ENCODE data around the gene MTFR2. TPM values are rescaled to one million over a fixed set of nuclear protein-coding genes. Genes with fewer than 3 reads are reported as not detected.
A peak's percentile ranks its signal among the peaks of the same experiment; 100 is the strongest.

The MTFR2 gene
- total RNA-seq, 1 donor from 2014 or later: 2.0 TPM

- TF ChIP-seq, protein P1, sequence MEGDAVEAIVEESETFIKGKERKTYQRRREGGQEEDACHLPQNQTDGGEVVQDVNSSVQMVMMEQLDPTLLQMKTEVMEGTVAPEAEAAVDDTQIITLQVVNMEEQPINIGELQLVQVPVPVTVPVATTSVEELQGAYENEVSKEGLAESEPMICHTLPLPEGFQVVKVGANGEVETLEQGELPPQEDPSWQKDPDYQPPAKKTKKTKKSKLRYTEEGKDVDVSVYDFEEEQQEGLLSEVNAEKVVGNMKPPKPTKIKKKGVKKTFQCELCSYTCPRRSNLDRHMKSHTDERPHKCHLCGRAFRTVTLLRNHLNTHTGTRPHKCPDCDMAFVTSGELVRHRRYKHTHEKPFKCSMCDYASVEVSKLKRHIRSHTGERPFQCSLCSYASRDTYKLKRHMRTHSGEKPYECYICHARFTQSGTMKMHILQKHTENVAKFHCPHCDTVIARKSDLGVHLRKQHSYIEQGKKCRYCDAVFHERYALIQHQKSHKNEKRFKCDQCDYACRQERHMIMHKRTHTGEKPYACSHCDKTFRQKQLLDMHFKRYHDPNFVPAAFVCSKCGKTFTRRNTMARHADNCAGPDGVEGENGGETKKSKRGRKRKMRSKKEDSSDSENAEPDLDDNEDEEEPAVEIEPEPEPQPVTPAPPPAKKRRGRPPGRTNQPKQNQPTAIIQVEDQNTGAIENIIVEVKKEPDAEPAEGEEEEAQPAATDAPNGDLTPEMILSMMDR (IDR thresholded peaks at IDR 0.05; ENCODE audit: unreplicated experiment): no peak
- Mint-ChIP-seq H3K4me3 (no peak overlapping the region), H3K36me3 (peaks cover 16% of the 10 kb centered on the region), H3K9me3 (no peaks in the 10 kb centered on the region), H3K4me1 (peaks cover 27% of the 10 kb centered on the region), H3K27me3 (ENCODE audit: low read depth) (no peaks in the 10 kb centered on the region), H3K27ac (peak overlapping the region; percentile 28)
- no peak for DNase-seq (ENCODE audit: low spot score in 2 of 2, unreplicated experiment in 2 of 2)
These were observed 58.4 kb downstream of the MTFR2 start for GRCh38 chr6:136191606-136192312.

GRCh38 chr6:136189104-136189503, 61.0 kb downstream of the MTFR2 start:
- peaks cover 17% of the 10 kb centered on the region for H3K36me3 Mint-ChIP-seq
- TF ChIP-seq, protein P1 (IDR thresholded peaks at IDR 0.05; ENCODE audit: unreplicated experiment): no peak
- H3K27ac Mint-ChIP-seq: no peak overlapping the region
- no peak for DNase-seq (ENCODE audit: low spot score in 2 of 2, unreplicated experiment in 2 of 2)
- no peaks in the 10 kb centered on the region for H3K9me3 Mint-ChIP-seq
- H3K27me3 Mint-ChIP-seq (ENCODE audit: low read depth): no peaks in the 10 kb centered on the region
- H3K4me1 Mint-ChIP-seq: peaks cover 22% of the 10 kb centered on the region
- H3K4me3 Mint-ChIP-seq: no peak overlapping the region

GRCh38 chr6:136188486-136188885, 61.6 kb downstream of the MTFR2 start:
- no peak overlapping the region for H3K27ac Mint-ChIP-seq
- DNase-seq (ENCODE audit: low spot score in 2 of 2, unreplicated experiment in 2 of 2): no peak
- peaks cover 20% of the 10 kb centered on the region for H3K36me3 Mint-ChIP-seq
- H3K27me3 Mint-ChIP-seq (ENCODE audit: low read depth): no peaks in the 10 kb centered on the region
- TF ChIP-seq, protein P1 (IDR thresholded peaks at IDR 0.05; ENCODE audit: unreplicated experiment): no peak
- H3K4me1 Mint-ChIP-seq: peaks cover 22% of the 10 kb centered on the region
- H3K9me3 Mint-ChIP-seq: no peaks in the 10 kb centered on the region
- no peak overlapping the region for H3K4me3 Mint-ChIP-seq

- TF ChIP-seq, protein P1 (IDR thresholded peaks at IDR 0.05; ENCODE audit: unreplicated experiment): no peak
- Mint-ChIP-seq H3K9me3 (no peaks in the 10 kb centered on the region), H3K4me1 (peaks cover 20% of the 10 kb centered on the region), H3K36me3 (peaks cover 28% of the 10 kb centered on the region), H3K27me3 (ENCODE audit: low read depth) (no peaks in the 10 kb centered on the region), H3K27ac (no peak overlapping the region), H3K4me3 (no peak overlapping the region)
- DNase-seq (ENCODE audit: low spot score in 2 of 2, unreplicated experiment in 2 of 2): no peak
These were observed 63.7 kb downstream of the MTFR2 start for GRCh38 chr6:136186363-136186762.

DNA sequence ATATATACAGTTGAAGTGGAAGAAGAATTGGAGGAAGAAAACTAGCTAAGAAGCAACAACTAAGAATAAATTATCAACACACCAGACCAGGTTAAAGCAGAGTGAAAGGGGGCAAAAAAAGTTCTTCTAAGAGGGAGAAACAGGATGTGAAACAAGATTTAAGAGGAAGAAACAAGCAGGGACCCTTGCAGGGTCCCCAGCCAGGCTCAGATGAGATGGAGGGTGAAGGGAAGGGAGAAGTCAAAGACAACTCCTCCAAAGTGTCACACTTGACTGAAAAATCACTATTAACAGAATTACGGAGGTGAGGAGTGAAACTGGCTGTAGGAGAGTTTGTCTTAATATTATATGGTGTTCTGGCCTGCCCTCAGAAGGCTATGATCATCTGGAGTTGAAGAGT, 65.4 kb downstream of the MTFR2 start:
- Mint-ChIP-seq H3K27me3 (ENCODE audit: low read depth) (no peaks in the 10 kb centered on the region), H3K27ac (no peak overlapping the region), H3K9me3 (no peaks in the 10 kb centered on the region), H3K4me1 (peaks cover 27% of the 10 kb centered on the region), H3K4me3 (no peak overlapping the region), H3K36me3 (peaks cover 28% of the 10 kb centered on the region)
- no peak for DNase-seq (ENCODE audit: low spot score in 2 of 2, unreplicated experiment in 2 of 2)
- TF ChIP-seq, protein P1 (IDR thresholded peaks at IDR 0.05; ENCODE audit: unreplicated experiment): no peak

Measured in mesothelial cell of epicardium (in vitro differentiated cells).